Endothelial cell of umbilical vein (primary cell): ENCODE data around the gene LAMB4. TPM values are rescaled to one million over a fixed set of nuclear protein-coding genes. Genes with fewer than 3 reads are reported as not detected.

Experiments
- BruUV-seq: library from RNA; stranded (reverse); fragments of 400-500 nt; replicated peaks from 2 replicates; lab custom pipeline; 2021; lab: Mats Ljungman, UMichigan
- CTCF ChIA-PET: fragments of 300-600, 350-600 bp; sonication (Branson Sonifier 250); formaldehyde crosslinking; loops from one replicate; lab custom pipeline; 2021; ENCODE audit warnings: antibody characterized with exemption, inconsistent platforms; lab: Charles Lee
- POLR2A ChIA-PET: fragments of 300-600, 350-600 bp; sonication (Branson Sonifier 250); formaldehyde crosslinking; loops from one replicate; lab custom pipeline; 2021; ENCODE audit warnings: antibody characterized with exemption, inconsistent platforms; lab: Charles Lee
- DNase-seq: peaks from one replicate; pipeline ENCODE4 v3.0.0-alpha.2; 2011; ENCODE audit warnings: low read depth, low spot score
- FAIRE-seq: peaks from 2 replicates; lab custom pipeline; 2011; peaks lifted over from hg19 to GRCh38; lab: Jason Lieb, UNC
- H2AFZ ChIP-seq: 2 replicates; pipeline ENCODE4 v1.6.0; 2012; ENCODE audit warnings: low read depth, low read length, control low read depth, inconsistent platforms
- H3K27ac ChIP-seq: 2 replicates; pipeline ENCODE4 v1.5.1; 2011; ENCODE audit warnings: low read depth, mild to moderate bottlenecking, control low read depth, low read length, moderate library complexity; ENCODE audit not compliant: insufficient read depth
- H3K27me3 ChIP-seq, 2 experiments: 2 replicates each; pipeline versions ENCODE4 v1.6.0 to v1.6.1; 2011; ENCODE audit warnings: low read length in 2 of 2, mixed read lengths in 1 of 2; ENCODE audit not compliant: control insufficient read depth in 2 of 2, insufficient read depth in 2 of 2
- H3K36me3 ChIP-seq, 2 experiments: 2 replicates in 1 of 2; 3 replicates in 1 of 2; pipeline ENCODE4 v1.5.1; 2011; ENCODE audit warnings: low read length in 2 of 2, mild to moderate bottlenecking in 1 of 2, moderate library complexity in 1 of 2; ENCODE audit not compliant: control insufficient read depth in 2 of 2, insufficient read depth in 2 of 2; ENCODE audit errors: extremely low read depth in 1 of 2
- H3K4me1 ChIP-seq: 3 replicates; pipeline ENCODE4 v1.5.1; 2011; ENCODE audit warnings: mild to moderate bottlenecking, low read length; ENCODE audit not compliant: control insufficient read depth, insufficient read depth; ENCODE audit errors: extremely low read depth
- H3K4me2 ChIP-seq: 2 replicates; pipeline ENCODE4 v1.6.1; 2011; ENCODE audit warnings: low read length, control low read depth, mixed read lengths; ENCODE audit not compliant: insufficient read depth
- H3K4me3 ChIP-seq, 3 experiments: fragments of 200-600 bp in 1 of 3; sonication (generic), shearing (Covaris generic) in 1 of 3; replicated peaks in 1 of 3; 2 replicates each; pipeline ENCODE4 v1.5.1; 2011 to 2016; ENCODE audit warnings: control low read depth in 3 of 3, low read length in 3 of 3, mild to moderate bottlenecking in 2 of 3, inconsistent platforms in 1 of 3, low read depth in 1 of 3, moderate library complexity in 1 of 3; ENCODE audit not compliant: insufficient read depth in 1 of 3
- H3K79me2 ChIP-seq: 2 replicates; pipeline ENCODE4 v1.6.0; 2012; ENCODE audit warnings: low read length, inconsistent platforms; ENCODE audit not compliant: control insufficient read depth, insufficient read depth
- H3K9ac ChIP-seq: replicated peaks from 2 replicates; pipeline ENCODE3; 2011; ENCODE audit warnings: low read length, control low read depth; ENCODE audit not compliant: insufficient read depth; ENCODE audit errors: extremely low read depth
- H3K9me1 ChIP-seq: replicated peaks from 3 replicates; pipeline ENCODE4 v1.6.0; 2011; ENCODE audit warnings: mild to moderate bottlenecking, low read length; ENCODE audit not compliant: control insufficient read depth, insufficient read depth; ENCODE audit errors: extremely low read depth
- H3K9me3 ChIP-seq: replicated peaks from 2 replicates; pipeline ENCODE4 v1.5.1; 2012; ENCODE audit warnings: low read length, inconsistent platforms; ENCODE audit not compliant: control insufficient read depth, insufficient read depth
- H4K20me1 ChIP-seq: replicated peaks from 2 replicates; pipeline ENCODE3; 2011; ENCODE audit warnings: mild to moderate bottlenecking, low read length; ENCODE audit not compliant: control insufficient read depth, insufficient read depth; ENCODE audit errors: extremely low read depth
- CTCF ChIP-seq, 2 donors: IDR thresholded peaks; 1 replicate in 1 of 2; 2 replicates in 1 of 2; pipeline ENCODE4 v1.5.1; 2011; ENCODE audit warnings: low read length in 2 of 2, mild to moderate bottlenecking in 2 of 2, moderate library complexity in 2 of 2, control low read depth in 1 of 2, inconsistent platforms in 1 of 2, low read depth in 1 of 2; ENCODE audit not compliant: insufficient read depth in 1 of 2; ENCODE audit errors: extremely low read depth in 1 of 2
- EZH2 ChIP-seq: IDR thresholded peaks from 2 replicates; pipeline ENCODE4 v1.6.1; 2012; ENCODE audit warnings: borderline replicate concordance, low read depth, mild to moderate bottlenecking, moderate library complexity, low read length, inconsistent platforms; ENCODE audit not compliant: severe bottlenecking
- FOS ChIP-seq: IDR thresholded peaks from 2 replicates; pipeline ENCODE4 v1.6.1; 2011; ENCODE audit warnings: mild to moderate bottlenecking, low read length, moderate library complexity, borderline replicate concordance; ENCODE audit not compliant: insufficient read depth
- GATA2 ChIP-seq: IDR thresholded peaks from 2 replicates; pipeline ENCODE4 v1.7.0; 2011; ENCODE audit warnings: low read depth, mild to moderate bottlenecking, moderate library complexity, mixed read lengths, low read length; ENCODE audit not compliant: insufficient read length, insufficient read depth
- JUN ChIP-seq: IDR thresholded peaks from 2 replicates; pipeline ENCODE4 v1.6.1; 2011; ENCODE audit warnings: borderline replicate concordance, low read depth; ENCODE audit not compliant: insufficient read length, insufficient read depth
- MAX ChIP-seq: IDR thresholded peaks from 2 replicates; pipeline ENCODE4 v1.6.1; 2011; ENCODE audit not compliant: insufficient read depth, insufficient read length
- MYC ChIP-seq: IDR thresholded peaks from one replicate; pipeline ENCODE4 v1.6.1; 2011; ENCODE audit warnings: mild to moderate bottlenecking, low read depth, low read length
- POLR2A ChIP-seq: IDR thresholded peaks from 2 replicates; pipeline ENCODE4 v1.6.1; 2012; ENCODE audit warnings: low read depth, mild to moderate bottlenecking, control low read depth, low read length
- POLR2AphosphoS5 ChIP-seq: IDR thresholded peaks from 2 replicates; pipeline ENCODE4 v1.6.1; 2012; ENCODE audit warnings: low read depth, mild to moderate bottlenecking, control low read depth, low read length, moderate library complexity; ENCODE audit not compliant: insufficient read depth
- dilution Hi-C: fragments of 300-500 bp; cut with MboI; formaldehyde crosslinking; loops from one replicate; pipeline ENCODE4 v1.15.0; 2019; ENCODE audit warnings: low sequenced_read_pairs; ENCODE audit not compliant: extremely low pct_ligation_motif_present
- intact Hi-C: fragments of 100-400 bp; cut with micrococcal nuclease; formaldehyde crosslinking; loops from one replicate; pipeline ENCODE4 v1.10.0; 2022
- polyA plus RNA-seq, 4 experiments: library from polyadenylated mRNA; depleted of rRNA in 3 of 4; stranded (reverse) in 3 of 4; unstranded in 1 of 4; fragments of >200 nt; gene quantifications; 2 replicates each; pipeline versions ENCODE4 v1.2.1 to v1.2.3, GENCODE V29; 2011 to 2012; ENCODE audit warnings: missing spikeins in 1 of 4
- total RNA-seq: library from RNA; stranded (reverse); gene quantifications from 2 replicates; pipeline ENCODE4 v1.2.3, GENCODE V29; 2021

Gene LAMB4
- total and polyA plus RNA-seq, 2 donors (not counting 3 experiments of a cell fraction or from before 2014, with no cell fraction given) = 0.15 to 0.20 TPM

GRCh38 chr7:108087778-108088177 lies 42.4 kb downstream of the LAMB4 start:
- POLR2A ChIA-PET = no interaction called here
- BruUV-seq = no TSS peak

More at GRCh38 chr7:108087778-108088177, 42.4 kb downstream of the LAMB4 start:
- dilution Hi-C loops = no loop called here
- H3K9me3 ChIP-seq = no peaks in the 10 kb centered on the region
- H3K27ac ChIP-seq = no peak overlapping the region
- H2AFZ ChIP-seq = no peak overlapping the region
- CTCF ChIA-PET = interaction anchor here (0.9 to 1.4 kb wide), 3 partner anchors 9 to 73 kb away, joined by 3 to 5 read pairs (median 4); no protein-coding TSS in a partner anchor
- TF ChIP-seq POLR2A = no peak
- TF ChIP-seq GATA2 = no peak
- TF ChIP-seq MYC = no peak
- no peak for TF ChIP-seq JUN
- TF ChIP-seq MAX = no peak
- TF ChIP-seq FOS = no peak
- TF ChIP-seq CTCF (IDR thresholded peaks at IDR 0.05; ENCODE audit: extremely low read depth in 1 of 2, insufficient read depth in 1 of 2, low read depth in 1 of 2, low read length in 2 of 2) = no peak
- TF ChIP-seq POLR2AphosphoS5 = no peak
- TF ChIP-seq EZH2 = no peak
- no peak overlapping the region for H3K4me2 ChIP-seq
- H3K9me1 ChIP-seq = no peaks in the 10 kb centered on the region
- H3K4me3 ChIP-seq = no peak overlapping the region
- no peak overlapping the region for H3K9ac ChIP-seq
- H3K79me2 ChIP-seq = no peaks in the 10 kb centered on the region
- H3K4me1 ChIP-seq = peaks cover 13% of the 10 kb centered on the region
- no peaks in the 10 kb centered on the region for H4K20me1 ChIP-seq
- DNase-seq (no peak), FAIRE-seq (no peak)
- no peaks in the 10 kb centered on the region for H3K36me3 ChIP-seq
- intact Hi-C loops = no loop called here
- H3K27me3 ChIP-seq = no peaks in the 10 kb centered on the region
